HCT116 (cell line): Measurements from ENCODE around the gene BAHCC1. TPM values are rescaled to one million over a fixed set of nuclear protein-coding genes. Genes with fewer than 3 reads are reported as not detected.
A peak's percentile ranks its signal among the peaks of the same experiment; 100 is the strongest.

Experiments used
- ATAC-seq: fragments of 200-7000 bp; cut with Tn5 transposase; 2 replicates; pipeline ENCODE4 v1.9.1; 2020; ENCODE audit warnings: mild to moderate bottlenecking, moderate library complexity
- BruUV-seq: library from RNA; stranded (reverse); fragments of 400-500 nt; replicated peaks from 2 replicates; lab custom pipeline; 2021; lab: Mats Ljungman, UMichigan
- CTCF ChIA-PET: fragments of 300-600 bp; sonication (Branson Sonifier 250); formaldehyde crosslinking; loops from one replicate; lab custom pipeline; 2021; ENCODE audit warnings: antibody characterized with exemption; lab: Charles Lee
- POLR2A ChIA-PET: fragments of 300-600, 350-600 bp; sonication (Branson Sonifier 250); formaldehyde crosslinking; loops from one replicate; lab custom pipeline; 2021; ENCODE audit warnings: antibody characterized with exemption; lab: Charles Lee
- RAD21 ChIA-PET, 2 experiments: fragments of 300-600 bp; sonication (Branson Sonifier 250); formaldehyde crosslinking; loops; one replicate each; lab custom pipeline; 2023; ENCODE audit warnings: low total read pairs in 2 of 2; ENCODE audit not compliant: uncharacterized antibody in 2 of 2, unreplicated experiment in 2 of 2, low non-redundant PET in 1 of 2; lab: Charles Lee
- DNase-seq: peaks from one replicate; pipeline ENCODE4 v3.0.0-alpha.2; 2010; ENCODE audit warnings: low read depth, low spot score
- H2AFZ ChIP-seq: fragments of 200-600 bp; shearing (Covaris generic), sonication (generic); 2 replicates; pipeline ENCODE4 v1.6.1; 2017; ENCODE audit warnings: low read depth, mixed run types, mixed read lengths, antibody characterized with exemption, low read length; ENCODE audit not compliant: poor library complexity, severe bottlenecking
- H3K27ac ChIP-seq: 2 replicates; pipeline ENCODE4 v1.5.1; 2012; ENCODE audit warnings: low read depth, low read length
- H3K27me3 ChIP-seq: fragments of 200-600 bp; sonication (generic); 2 replicates; pipeline ENCODE4 v1.6.1; 2016; ENCODE audit warnings: mixed run types, low read length, mixed read lengths; ENCODE audit not compliant: insufficient read depth
- H3K36me3 ChIP-seq, 2 experiments: fragments of 200-500 bp in 1 of 2; fragments of 200-600 bp in 1 of 2; sonication (Bioruptor generic) in 1 of 2; sonication (generic) in 1 of 2; 2 replicates each; pipeline versions ENCODE4 v1.5.1 to v1.6.1; 2014 to 2016; ENCODE audit warnings: low read length in 2 of 2, inconsistent platforms in 1 of 2, mixed read lengths in 1 of 2, mixed run types in 1 of 2; ENCODE audit not compliant: insufficient read depth in 2 of 2, control insufficient read depth in 1 of 2
- H3K4me1 ChIP-seq, 2 experiments: fragments of 200-600 bp in 1 of 2; sonication (generic) in 1 of 2; 2 replicates each; pipeline versions ENCODE4 v1.5.1 to v1.6.1; 2012 to 2017; ENCODE audit warnings: low read length in 2 of 2, inconsistent platforms in 1 of 2, mild to moderate bottlenecking in 1 of 2, mixed read lengths in 1 of 2, mixed run types in 1 of 2, moderate library complexity in 1 of 2; ENCODE audit not compliant: insufficient read depth in 2 of 2, control insufficient read depth in 1 of 2
- H3K4me2 ChIP-seq: fragments of 200-600 bp; sonication (generic); 2 replicates; pipeline ENCODE4 v1.6.1; 2017; ENCODE audit warnings: mixed run types, low read length, mixed read lengths
- H3K4me3 ChIP-seq, 2 experiments: fragments of 200-600 bp in 1 of 2; sonication (generic) in 1 of 2; replicated peaks in 1 of 2; 2 replicates each; pipeline ENCODE4 v1.5.1; 2011 to 2016; ENCODE audit warnings: low read length in 2 of 2, control low read depth in 1 of 2, low read depth in 1 of 2, mild to moderate bottlenecking in 1 of 2, mixed read lengths in 1 of 2, mixed run types in 1 of 2
- H3K79me2 ChIP-seq: fragments of 200-600 bp; sonication (generic); 2 replicates; pipeline ENCODE4 v1.6.1; 2017; ENCODE audit warnings: mild to moderate bottlenecking, mixed run types, low read length, moderate library complexity, mixed read lengths; ENCODE audit not compliant: insufficient read depth
- H3K9ac ChIP-seq: fragments of 200-600 bp; sonication (generic); 2 replicates; pipeline ENCODE4 v1.6.1; 2016; ENCODE audit warnings: low read length, mixed read lengths
- H3K9me2 ChIP-seq: fragments of 200-600 bp; sonication (generic), shearing (Covaris generic); 2 replicates; pipeline ENCODE4 v1.6.1; 2017; ENCODE audit warnings: mixed run types, mild to moderate bottlenecking, moderate library complexity; ENCODE audit not compliant: insufficient read depth
- H3K9me3 ChIP-seq, 2 experiments: fragments of 200-500 bp in 1 of 2; fragments of 200-600 bp in 1 of 2; sonication (Bioruptor generic) in 1 of 2; sonication (generic) in 1 of 2; 2 replicates each; pipeline ENCODE4 v1.6.1; 2014 to 2017; ENCODE audit warnings: low read length in 2 of 2, mixed read lengths in 2 of 2, inconsistent platforms in 1 of 2, low read depth in 1 of 2, mild to moderate bottlenecking in 1 of 2, mixed run types in 1 of 2, moderate library complexity in 1 of 2; ENCODE audit not compliant: control insufficient read depth in 1 of 2, insufficient read depth in 1 of 2
- H4K20me1 ChIP-seq: fragments of 200-600 bp; sonication (generic), shearing (Covaris generic); 2 replicates; pipeline ENCODE4 v1.6.1; 2017; ENCODE audit warnings: mixed run types, mild to moderate bottlenecking, moderate library complexity; ENCODE audit not compliant: insufficient read depth
- ATF3 ChIP-seq: IDR thresholded peaks from 2 replicates; pipeline ENCODE4 v1.6.1; 2012
- CBX3 ChIP-seq: IDR thresholded peaks from 2 replicates; pipeline ENCODE4 v1.6.1; 2012; ENCODE audit warnings: low read depth
- CEBPB ChIP-seq: IDR thresholded peaks from 2 replicates; pipeline ENCODE4 v1.6.1; 2012; ENCODE audit warnings: low read depth
- CTCF ChIP-seq, 3 experiments: fragments of 200-600 bp in 1 of 3; sonication (generic) in 1 of 3; IDR thresholded peaks in 2 of 3; conservative IDR thresholded peaks in 1 of 3; 2 replicates each; pipeline ENCODE4 v1.5.1; 2012 to 2017; ENCODE audit warnings: low read depth in 2 of 3, low read length in 2 of 3, antibody characterized with exemption in 1 of 3, borderline replicate concordance in 1 of 3, control low read depth in 1 of 3, mild to moderate bottlenecking in 1 of 3, mixed read lengths in 1 of 3, mixed run types in 1 of 3, moderate library complexity in 1 of 3; ENCODE audit not compliant: insufficient read depth in 1 of 3
- ELF1 ChIP-seq: IDR thresholded peaks from 2 replicates; pipeline ENCODE4 v1.6.1; 2012; ENCODE audit warnings: low read depth, borderline replicate concordance
- EZH2 ChIP-seq: fragments of 200-600 bp; sonication (generic); IDR thresholded peaks from 2 replicates; pipeline ENCODE4 v1.6.1; 2017; ENCODE audit warnings: antibody characterized with exemption, mixed run types
- JUND ChIP-seq: IDR thresholded peaks from 2 replicates; pipeline ENCODE4 v1.6.1; 2012
- POLR2AphosphoS5 ChIP-seq: IDR thresholded peaks from 2 replicates; pipeline ENCODE4 v1.6.1; 2011; ENCODE audit warnings: mild to moderate bottlenecking, low read depth, low read length, moderate library complexity
- RAD21 ChIP-seq: IDR thresholded peaks from 2 replicates; pipeline ENCODE4 v1.6.1; 2012; ENCODE audit warnings: low read depth, mild to moderate bottlenecking
- YY1 ChIP-seq: IDR thresholded peaks from 2 replicates; pipeline ENCODE4 v1.6.1; 2011; ENCODE audit warnings: low read length, low read depth, moderate library complexity, mild to moderate bottlenecking; ENCODE audit not compliant: insufficient replicate concordance; ENCODE audit errors: extremely low read depth
- ZBTB33 ChIP-seq: IDR thresholded peaks from 2 replicates; pipeline ENCODE4 v1.6.1; 2011; ENCODE audit warnings: mild to moderate bottlenecking, low read length, moderate library complexity; ENCODE audit not compliant: insufficient replicate concordance; ENCODE audit errors: extremely low read depth
- intact Hi-C: fragments of 100-400 bp; cut with micrococcal nuclease; formaldehyde crosslinking; loops from 2 replicates; pipeline ENCODE4 v1.10.0; 2022
- total RNA-seq: library from RNA; stranded (reverse); gene quantifications from one replicate; pipeline ENCODE4 v1.2.1, GENCODE V29; 2021; ENCODE audit not compliant: unreplicated experiment

The BAHCC1 gene
- total RNA-seq, 1 experiment from 2014 or later: 45.2 TPM

DNA sequence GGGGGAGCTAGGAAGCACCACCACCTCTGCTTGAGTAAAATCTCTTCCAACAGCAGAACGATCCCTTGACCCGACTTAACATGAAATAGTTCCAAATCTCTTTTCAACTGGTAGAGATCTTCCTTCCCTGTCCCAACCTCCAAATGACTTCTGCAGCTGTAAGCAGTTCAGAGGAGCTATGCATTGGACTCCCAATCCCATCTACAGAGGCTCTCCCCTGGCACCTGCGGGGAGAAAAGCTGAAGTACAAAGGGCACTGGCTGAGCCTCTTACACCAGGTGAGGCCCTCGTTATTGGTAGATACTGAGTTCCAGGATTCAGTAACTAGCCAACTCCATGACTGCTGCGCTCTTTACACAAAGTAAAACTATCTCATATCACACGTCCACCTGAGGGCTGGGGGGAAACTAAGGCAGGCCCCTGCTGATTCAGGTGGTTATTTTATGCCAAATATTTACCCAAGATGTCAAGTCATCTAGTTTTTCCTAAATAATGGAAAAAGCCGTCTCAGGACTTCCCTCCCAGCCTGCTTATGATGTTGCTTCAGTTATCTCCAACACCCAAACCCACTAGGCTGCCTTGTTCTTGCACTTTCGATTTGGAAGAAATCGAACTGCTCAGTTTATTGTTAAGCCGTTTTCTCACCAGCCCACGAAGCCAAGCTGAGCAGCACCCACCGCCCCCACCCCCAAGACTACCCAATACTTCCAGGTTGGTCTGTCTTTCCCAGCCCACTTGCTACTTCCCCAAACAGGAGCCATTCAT, 114.1 kb downstream of the BAHCC1 start:
- Histone ChIP-seq H3K4me3 (peak overlapping the region; percentile 85 to 96), H2AFZ (no peak overlapping the region), H4K20me1 (peaks cover 35% of the 10 kb centered on the region; the same call in 1 of the 2 replicates), H3K27ac (peak overlapping the region; percentile 15; the same call in 1 of the 2 replicates), H3K9me3 (no peaks in the 10 kb centered on the region), H3K4me2 (peak overlapping the region; percentile 99), H3K9ac (peak overlapping the region; percentile 90), H3K79me2 (peaks cover 47% of the 10 kb centered on the region), H3K36me3 (peaks cover 19 to 34% of the 10 kb centered on the region in 2 experiments), H3K9me2 (no peaks in the 10 kb centered on the region), H3K27me3 (no peaks in the 10 kb centered on the region), H3K4me1 (peaks cover 11 to 48% of the 10 kb centered on the region in 2 experiments; a peak in 3 of 4 replicates)
- BruUV-seq: no TSS peak
- ATAC-seq (peak; percentile 10), DNase-seq (no peak)
- RAD21 ChIA-PET: no interaction called here
- CTCF ChIA-PET: interaction anchor here (2.7 kb wide), 1 partner anchor 25 kb away, joined by 9 read pairs; no protein-coding TSS in a partner anchor
- TF ChIP-seq POLR2AphosphoS5 (peak; percentile 84), EZH2 (no peak), YY1 (peak; percentile 16)
- intact Hi-C loops: no loop called here
- POLR2A ChIA-PET: interaction anchor here (0.5 to 4.3 kb wide), 16 partner anchors 10 to 440 kb away, joined by 3 to 42 read pairs (median 6); partner anchors contain the start of genes BAHCC1 and FAAP100

GRCh38 chr17:81509972-81510784, 114.9 kb downstream of the BAHCC1 start:
- intact Hi-C loops: no loop called here
- TF ChIP-seq POLR2AphosphoS5: no peak; the same call in none of the 2 replicates
- TF ChIP-seq CBX3: no peak
- no peak for TF ChIP-seq JUND
- no peak for TF ChIP-seq CEBPB
- no peak for TF ChIP-seq ZBTB33
- no peak for TF ChIP-seq ATF3
- TF ChIP-seq ELF1: no peak
- TF ChIP-seq EZH2: no peak
- no peak for TF ChIP-seq CTCF (IDR thresholded peaks at IDR 0.05 in 2 of 3, conservative IDR thresholded peaks at IDR 0.05 in 1 of 3; ENCODE audit: borderline replicate concordance in 1 of 3, insufficient read depth in 1 of 3, low read depth in 2 of 3, low read length in 2 of 3)
- no peak for TF ChIP-seq RAD21

More at GRCh38 chr17:81509972-81510784, 114.9 kb downstream of the BAHCC1 start:
- no peak overlapping the region for H2AFZ ChIP-seq
- DNase-seq (no peak), ATAC-seq (no peak)
- no peaks in the 10 kb centered on the region for H3K9me3 ChIP-seq
- peak overlapping the region; percentile 99 for H3K4me2 ChIP-seq
- peak overlapping the region; percentile 85 to 96 for H3K4me3 ChIP-seq
- RAD21 ChIA-PET: no interaction called here
- H3K4me1 ChIP-seq: peaks cover 11 to 51% of the 10 kb centered on the region in 2 experiments; a peak in 3 of 4 replicates
- CTCF ChIA-PET: no interaction called here
- H3K9ac ChIP-seq: peak overlapping the region; percentile 90
- POLR2A ChIA-PET: interaction anchor here (0.7 to 4.3 kb wide), 8 partner anchors 9 to 115 kb away, joined by 3 to 42 read pairs (median 5); partner anchors contain the start of gene BAHCC1
- no peaks in the 10 kb centered on the region for H3K27me3 ChIP-seq
- no peaks in the 10 kb centered on the region for H3K9me2 ChIP-seq
- H3K27ac ChIP-seq: peak overlapping the region; percentile 86
- H3K79me2 ChIP-seq: peaks cover 48% of the 10 kb centered on the region
- H3K36me3 ChIP-seq: peaks cover 19 to 34% of the 10 kb centered on the region in 2 experiments
- no TSS peak for BruUV-seq
- peaks cover 35% of the 10 kb centered on the region; the same call in 1 of the 2 replicates for H4K20me1 ChIP-seq
